GM23248 (cell line): ENCODE data around the gene RSRC1.

ENCODE experiments used
- EZH2 ChIP-seq: fragments of 200-600 bp; sonication (generic); IDR thresholded peaks from 2 replicates; pipeline ENCODE4 v1.6.1; 2018; ENCODE audit warnings: antibody characterized with exemption, mild to moderate bottlenecking; ENCODE audit not compliant: insufficient read depth, poor library complexity, severe bottlenecking
- EZH2phosphoT487 ChIP-seq: fragments of 200-600 bp; sonication (generic); IDR thresholded peaks from 2 replicates; pipeline ENCODE4 v1.6.1; 2018; ENCODE audit warnings: antibody characterized with exemption, moderate library complexity, mild to moderate bottlenecking, low read depth; ENCODE audit not compliant: insufficient read depth

DNA sequence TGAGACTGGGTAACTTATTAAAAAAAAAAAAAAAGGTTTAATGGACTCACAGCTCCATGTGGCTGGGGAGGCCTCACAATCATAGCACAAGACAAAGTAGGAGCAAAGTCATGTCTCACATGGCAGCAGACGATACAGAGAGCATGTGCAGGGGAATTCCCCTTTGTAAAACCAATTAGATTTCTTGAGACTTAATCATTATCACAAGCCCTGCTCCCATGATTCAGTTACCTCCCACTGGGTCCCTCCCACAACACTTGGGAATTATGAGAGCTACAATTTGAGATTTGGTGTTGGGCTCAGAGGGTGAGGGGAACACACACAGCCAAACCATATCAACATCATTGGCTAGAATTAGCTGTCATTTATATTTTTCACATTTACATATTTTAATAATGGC lies 221.0 kb downstream of the RSRC1 start:
- TF ChIP-seq EZH2phosphoT487, result no peak
- TF ChIP-seq EZH2, result no peak
